Nephron progenitor cell (in vitro differentiated cells): ENCODE measurements around the gene HPSE2.

Experiments
- DNase-seq: peaks from one replicate; pipeline ENCODE4 v3.0.0; 2021
- H3K27ac Mint-ChIP-seq: 2 replicates; pipeline ENCODE4 v1.8.0; 2021; ENCODE audit warnings: mild to moderate bottlenecking, moderate library complexity, mixed read lengths
- H3K27me3 Mint-ChIP-seq: 2 replicates; pipeline ENCODE4 v1.8.0; 2021; ENCODE audit warnings: mild to moderate bottlenecking, low read depth, mixed read lengths; ENCODE audit not compliant: poor library complexity
- H3K36me3 Mint-ChIP-seq: 2 replicates; pipeline ENCODE4 v1.8.0; 2021; ENCODE audit warnings: low read depth, mixed read lengths
- H3K4me1 Mint-ChIP-seq: 2 replicates; pipeline ENCODE4 v1.8.0; 2021; ENCODE audit warnings: mixed read lengths
- H3K4me3 Mint-ChIP-seq: 2 replicates; pipeline ENCODE4 v1.8.0; 2021; ENCODE audit warnings: mild to moderate bottlenecking, moderate library complexity, mixed read lengths
- H3K9me3 Mint-ChIP-seq: 2 replicates; pipeline ENCODE4 v1.8.0; 2021; ENCODE audit warnings: mild to moderate bottlenecking, moderate library complexity, mixed read lengths
- CTCF ChIP-seq: fragments of 200-600 bp; sonication (generic); IDR thresholded peaks from 2 replicates; pipeline ENCODE4 v1.5.0; 2021; ENCODE audit warnings: antibody characterized with exemption

The HPSE2 gene

DNA sequence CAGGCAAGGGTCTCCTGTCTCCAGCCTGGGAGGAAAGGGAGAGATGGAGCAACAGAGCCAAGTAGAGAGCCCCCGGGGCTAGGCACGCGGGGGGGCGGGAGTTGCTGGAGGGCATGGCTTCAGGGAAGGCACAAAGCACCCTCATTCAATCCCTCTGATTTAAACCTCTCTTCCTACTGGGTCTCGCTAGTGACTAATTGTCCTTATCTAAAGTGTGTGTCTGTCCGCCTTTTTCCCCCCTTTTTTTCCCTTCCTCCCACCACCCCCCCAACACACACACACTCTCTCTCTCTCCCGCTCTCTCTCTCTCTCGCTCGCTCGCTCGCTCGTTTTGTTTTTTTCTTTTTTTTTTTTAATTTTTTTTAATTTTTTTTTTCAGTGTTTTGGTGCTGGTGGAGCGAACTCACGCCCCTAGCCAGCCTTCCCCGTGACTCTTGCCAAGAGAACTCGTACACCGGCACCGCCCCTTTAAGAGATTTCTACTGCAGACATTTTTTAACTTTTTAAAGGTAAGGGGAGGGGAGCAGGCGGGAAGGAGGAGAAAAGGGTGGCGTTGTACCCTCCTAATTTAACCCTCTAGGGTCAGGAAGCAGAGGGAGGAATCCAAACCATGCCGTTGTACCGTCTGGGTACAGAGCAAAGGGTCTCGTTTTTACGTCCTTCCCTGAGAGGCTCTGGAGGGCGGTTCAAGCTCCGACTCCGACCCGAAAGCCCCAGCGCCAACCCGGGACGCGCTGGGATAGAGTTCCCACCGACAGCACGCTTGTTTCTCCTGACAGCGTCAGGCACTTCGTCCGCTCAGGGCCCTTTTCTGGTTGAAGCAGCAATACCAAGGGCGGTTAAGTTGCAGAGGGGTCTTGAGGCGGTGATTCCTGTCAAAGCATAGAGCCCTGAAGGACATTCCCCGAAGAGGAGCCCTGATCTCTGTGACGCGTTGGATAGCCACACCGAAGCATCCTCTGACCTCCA, at the start of gene HPSE2:
Gene HPSE2, minus strand, starts transcription at position 195 of the 969 bp plus-strand sequence.
- peak; percentile 34 for DNase-seq
- no peak for TF ChIP-seq CTCF
- H3K27ac Mint-ChIP-seq: no peak within 1 kb of the TSS
- peaks cover 94% of the 10 kb centered on the region for H3K27me3 Mint-ChIP-seq
- peak within 1 kb of the TSS; percentile 73 for H3K4me3 Mint-ChIP-seq
- no peaks in the 10 kb centered on the region for H3K36me3 Mint-ChIP-seq
- H3K9me3 Mint-ChIP-seq: no peaks in the 10 kb centered on the region
- H3K4me1 Mint-ChIP-seq: peaks cover 48% of the 10 kb centered on the region

GRCh38 chr10:99280472-99280871, 44.8 kb upstream of the HPSE2 start:
- Mint-ChIP-seq H3K27me3 (peaks cover 9% of the 10 kb centered on the region), H3K36me3 (no peaks in the 10 kb centered on the region), H3K4me3 (no peak overlapping the region), H3K9me3 (peaks cover 20% of the 10 kb centered on the region), H3K27ac (no peak overlapping the region), H3K4me1 (no peaks in the 10 kb centered on the region)
- TF ChIP-seq CTCF: no peak
- no peak for DNase-seq

GRCh38 chr10:99279626-99280111, 44.0 kb upstream of the HPSE2 start:
- peaks cover 20% of the 10 kb centered on the region for H3K9me3 Mint-ChIP-seq
- no peak overlapping the region for H3K27ac Mint-ChIP-seq
- no peak for TF ChIP-seq CTCF
- no peaks in the 10 kb centered on the region for H3K36me3 Mint-ChIP-seq
- no peak for DNase-seq
- H3K4me3 Mint-ChIP-seq: no peak overlapping the region
- no peaks in the 10 kb centered on the region for H3K4me1 Mint-ChIP-seq
- H3K27me3 Mint-ChIP-seq: peaks cover 9% of the 10 kb centered on the region

DNA sequence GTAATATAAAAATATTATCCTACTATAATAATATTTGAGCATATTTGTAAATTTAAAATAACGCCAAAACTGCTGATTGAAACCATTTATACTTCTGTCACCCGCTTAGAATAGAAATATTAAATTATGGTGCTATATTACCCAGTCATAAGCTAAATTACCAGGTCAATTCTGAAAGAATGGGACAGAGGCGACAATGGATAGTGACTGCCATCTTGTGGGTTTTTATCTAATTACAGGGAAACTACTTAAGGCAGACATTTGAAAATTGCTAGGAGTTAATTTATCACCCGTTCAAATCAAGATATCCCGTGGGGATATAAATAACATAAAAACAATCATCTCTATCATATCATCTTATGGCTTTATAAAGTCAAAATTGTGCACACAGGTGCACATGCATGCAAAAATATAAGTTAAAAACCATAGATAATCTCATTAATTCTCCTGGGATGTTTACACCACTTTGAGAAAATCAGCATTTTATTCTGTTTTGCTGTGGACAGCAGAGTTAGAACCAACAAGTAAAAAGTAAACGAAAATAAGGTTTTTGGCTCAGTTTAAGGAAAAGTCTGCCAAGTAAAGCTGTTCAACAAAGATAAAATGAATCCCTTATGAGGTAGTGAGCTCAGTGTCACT, 41.3 kb upstream of the HPSE2 start:
- Mint-ChIP-seq H3K4me3 (no peak overlapping the region), H3K36me3 (no peaks in the 10 kb centered on the region), H3K4me1 (no peaks in the 10 kb centered on the region), H3K27me3 (peaks cover 9% of the 10 kb centered on the region), H3K9me3 (peaks cover 9% of the 10 kb centered on the region), H3K27ac (no peak overlapping the region)
- no peak for DNase-seq
- TF ChIP-seq CTCF: peak; percentile 69

DNA sequence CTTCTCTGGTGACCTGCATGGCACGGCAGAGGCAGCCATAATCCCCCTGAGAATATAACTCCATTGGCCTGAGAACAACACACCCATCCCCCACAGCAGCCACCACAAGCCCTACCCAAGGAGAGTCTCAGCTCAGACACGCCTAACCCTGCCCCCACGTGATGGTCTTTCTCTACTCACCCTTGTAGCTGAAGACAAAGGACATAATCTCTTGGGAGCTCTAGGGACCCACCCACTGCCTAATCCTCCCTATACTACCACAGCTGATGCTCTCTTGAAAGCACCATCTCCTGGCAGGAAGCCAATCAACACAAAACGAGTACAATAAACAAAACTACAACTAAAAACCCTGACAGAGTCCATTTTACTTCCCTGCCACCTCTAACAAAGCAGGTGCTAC, 30.7 kb upstream of the HPSE2 start:
- Mint-ChIP-seq H3K27me3 (no peaks in the 10 kb centered on the region), H3K27ac (no peak overlapping the region), H3K4me1 (no peaks in the 10 kb centered on the region), H3K9me3 (peaks cover 45% of the 10 kb centered on the region), H3K4me3 (no peak overlapping the region), H3K36me3 (no peaks in the 10 kb centered on the region)
- no peak for TF ChIP-seq CTCF
- DNase-seq: no peak
